Measurements from ENCODE around the gene SEMA4C.
A peak's percentile ranks its signal among the peaks of the same experiment; 100 is the strongest.

Gene SEMA4C

DNA sequence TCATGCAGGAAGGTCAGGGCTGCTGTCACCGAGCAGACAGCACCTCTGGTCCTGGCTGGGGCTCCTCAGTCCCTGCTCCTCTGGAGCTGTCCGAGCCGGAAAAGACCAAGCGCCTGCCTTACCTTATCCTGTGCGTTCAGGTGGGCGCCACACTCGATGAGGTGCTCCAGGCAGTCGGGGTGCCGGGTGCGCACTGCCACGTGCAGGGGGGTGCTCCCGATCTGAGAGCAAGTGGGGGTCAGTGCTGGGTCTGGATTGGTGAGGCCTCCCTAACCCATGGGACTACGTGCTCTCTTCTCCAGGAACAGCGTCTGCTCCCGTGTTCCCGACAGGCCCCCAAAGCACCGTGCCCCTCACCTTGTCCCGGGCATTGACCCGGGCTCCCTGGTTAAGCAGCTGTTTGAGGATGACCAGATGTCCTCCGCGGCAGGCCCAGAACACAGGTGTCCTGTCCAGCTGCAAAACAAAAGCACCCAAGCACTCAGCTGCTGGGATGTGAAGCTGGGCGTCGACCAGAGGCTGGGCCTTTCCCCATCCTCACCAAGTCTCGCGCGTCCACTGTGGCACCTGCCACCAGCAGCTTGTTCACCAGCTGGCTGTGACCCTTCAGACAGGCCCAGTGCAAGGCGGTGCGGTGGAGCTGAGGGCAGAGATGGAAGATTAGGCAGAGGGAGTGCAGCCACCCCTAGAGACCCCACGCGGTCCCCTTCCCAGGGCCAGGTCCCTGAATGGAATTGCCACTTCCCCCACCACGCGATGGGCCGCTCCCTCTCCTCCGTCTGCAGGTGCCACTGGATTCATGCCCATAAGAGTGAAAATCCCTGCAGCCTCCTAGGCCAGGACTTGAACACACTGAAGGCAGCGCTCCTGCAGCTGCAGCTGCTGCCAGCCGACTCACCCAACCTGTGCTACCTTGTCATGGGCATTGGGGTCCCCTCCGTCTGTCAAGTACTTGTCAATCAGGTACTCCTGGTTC, 29.7 kb downstream of the SEMA4C start:
- DNase-seq: no peak

DNA sequence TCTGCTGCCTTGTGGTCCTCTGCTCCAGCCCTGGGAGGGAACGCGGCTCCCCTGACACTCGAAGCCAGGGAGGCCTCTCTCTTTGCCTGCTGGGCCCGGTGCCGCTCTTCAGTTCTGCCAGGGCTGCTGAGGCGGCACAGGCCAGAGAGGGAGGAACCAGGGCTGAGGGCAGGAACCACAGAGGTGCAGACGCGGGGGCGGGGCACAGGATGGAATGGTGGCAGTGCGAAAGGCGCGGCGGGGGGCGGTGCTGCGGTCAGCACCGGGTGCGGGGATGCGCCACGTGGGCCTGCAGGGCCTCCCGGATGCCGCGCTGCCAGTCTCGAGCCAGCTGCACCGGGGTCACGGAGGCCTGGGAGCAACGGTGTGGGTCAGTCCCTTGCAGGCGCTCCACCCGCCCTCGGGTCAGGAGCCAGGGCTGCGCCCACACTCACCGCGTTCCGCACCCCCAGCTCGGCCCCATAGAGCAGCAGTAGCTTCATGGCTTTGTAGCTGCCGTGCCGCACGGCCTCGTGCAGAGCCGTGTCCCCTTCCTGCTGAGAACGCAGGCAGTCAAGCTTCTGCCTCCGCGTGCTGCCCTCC, 30.5 kb downstream of the SEMA4C start:
- peak; percentile 86 for DNase-seq

DNA sequence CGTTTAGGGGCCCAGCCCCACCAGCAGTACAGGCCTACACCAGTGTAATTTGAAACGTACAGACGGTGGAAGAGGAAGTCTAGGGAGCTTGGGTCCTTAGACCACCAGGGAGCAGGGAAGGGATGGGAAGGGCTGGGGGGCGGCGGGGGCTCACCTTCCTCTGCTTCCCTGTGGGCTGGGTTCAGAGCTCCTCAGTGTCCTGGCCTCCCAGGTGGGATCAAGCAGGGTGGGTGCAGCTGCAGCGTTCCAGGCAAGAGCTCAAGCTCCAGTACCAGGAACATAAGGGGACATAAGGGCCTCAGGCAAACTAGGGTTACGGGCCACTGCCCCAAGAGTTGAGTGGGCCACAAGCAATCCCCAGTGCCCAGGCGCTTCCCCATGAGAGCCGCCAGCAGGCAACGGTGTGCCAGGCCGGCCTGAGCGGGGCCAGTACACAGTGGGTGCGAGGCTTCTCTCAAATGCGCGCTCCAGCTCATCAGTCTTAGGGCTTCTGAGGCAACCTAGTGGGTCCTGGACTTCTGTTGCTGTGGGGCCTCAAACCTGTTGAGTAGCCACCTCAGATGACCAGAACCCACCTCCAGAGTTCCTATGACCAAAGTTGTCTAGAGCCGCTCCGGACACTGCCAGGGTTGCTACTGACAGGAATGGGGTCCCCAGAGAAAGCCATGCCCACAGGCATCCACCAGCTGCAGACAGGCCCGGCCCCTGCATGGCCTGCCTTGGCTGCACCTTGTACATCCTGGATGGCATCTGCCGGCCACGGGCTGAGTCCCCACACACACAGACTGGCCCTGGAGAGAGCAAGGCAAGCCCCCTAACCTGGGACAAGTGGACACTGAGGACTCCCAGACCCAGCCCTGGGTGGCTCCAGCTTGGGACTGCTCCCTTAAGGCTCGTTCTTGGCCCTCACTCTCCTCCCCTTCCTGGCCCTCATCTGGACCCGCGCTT, 31.3 kb downstream of the SEMA4C start:
- DNase-seq: no peak

DNA sequence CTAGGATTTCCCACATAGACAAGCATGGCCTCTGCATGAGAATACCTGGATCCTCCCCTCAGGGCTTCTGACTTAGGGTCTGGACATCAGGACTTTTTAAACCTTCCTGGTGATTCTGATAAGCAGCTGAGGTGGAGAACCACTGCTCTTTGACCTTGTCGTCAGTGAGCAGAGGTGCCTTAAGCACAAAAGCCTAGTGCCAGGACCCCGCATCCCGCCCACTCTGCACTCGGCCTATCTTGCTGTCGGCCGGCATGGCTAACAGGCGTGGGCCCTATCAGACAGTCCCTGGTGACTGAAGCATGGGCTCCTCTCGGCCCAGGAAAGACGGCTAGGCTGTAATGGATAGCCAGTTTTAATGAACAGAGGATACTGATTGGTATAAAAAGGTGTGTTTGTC, 32.3 kb downstream of the SEMA4C start:
- DNase-seq: no peak

DNA sequence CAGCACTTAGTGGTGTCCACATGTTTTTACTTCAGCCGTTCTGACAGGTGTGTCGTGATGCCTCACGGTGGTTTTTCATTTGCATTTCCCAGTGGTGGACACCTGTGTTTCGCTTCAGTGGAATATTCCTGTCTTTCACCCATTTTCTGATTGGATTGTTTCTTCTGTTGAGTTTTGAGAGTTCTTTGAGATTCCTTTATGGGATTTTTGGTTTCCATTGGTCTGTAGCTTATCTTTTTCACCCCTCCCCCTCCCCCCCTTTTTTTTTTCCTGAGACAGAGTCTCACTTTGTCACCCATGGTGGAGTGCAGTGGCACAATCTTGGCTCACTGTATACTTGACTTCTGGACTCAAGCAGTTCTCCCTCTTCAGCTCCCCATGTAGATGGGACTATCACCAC, 34.0 kb downstream of the SEMA4C start:
- no peak for DNase-seq

DNA sequence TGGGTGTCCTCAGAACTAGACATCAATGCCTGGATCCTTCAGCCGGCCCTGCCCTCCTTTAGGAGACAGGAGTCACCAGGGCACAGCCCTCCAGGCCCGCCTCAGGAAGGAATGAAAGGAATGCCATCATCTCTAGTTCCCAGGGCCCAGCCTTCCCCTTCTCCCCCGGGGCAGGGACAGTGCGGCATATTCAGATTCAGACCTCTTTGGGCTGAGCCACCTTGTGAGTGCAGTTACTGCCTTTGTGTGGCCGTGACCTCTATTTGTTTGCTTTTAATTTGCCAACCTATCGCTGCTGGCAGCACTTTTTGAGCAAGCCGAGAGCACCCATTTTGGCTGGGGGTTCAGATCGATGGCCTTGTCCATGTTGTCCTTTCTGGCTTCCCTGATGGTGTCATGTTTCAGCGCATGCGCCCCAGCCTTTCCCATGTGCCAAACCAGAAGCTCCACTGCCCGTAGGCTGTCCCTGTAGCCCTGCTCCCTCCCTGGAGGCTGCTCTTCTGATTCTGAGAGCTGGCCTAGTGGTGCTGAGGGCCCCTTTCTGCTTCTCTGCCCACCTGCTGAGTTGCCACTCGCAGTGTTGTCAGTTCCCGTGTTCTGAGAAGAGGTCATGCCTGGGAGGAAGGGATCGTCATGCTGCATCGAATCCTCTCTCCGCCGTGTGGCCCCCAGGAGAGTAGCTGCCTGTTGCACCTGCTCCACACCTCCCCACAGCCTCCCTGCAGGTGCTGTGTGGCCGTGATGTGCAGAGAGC, 36.9 kb downstream of the SEMA4C start:
- no peak for DNase-seq

DNA sequence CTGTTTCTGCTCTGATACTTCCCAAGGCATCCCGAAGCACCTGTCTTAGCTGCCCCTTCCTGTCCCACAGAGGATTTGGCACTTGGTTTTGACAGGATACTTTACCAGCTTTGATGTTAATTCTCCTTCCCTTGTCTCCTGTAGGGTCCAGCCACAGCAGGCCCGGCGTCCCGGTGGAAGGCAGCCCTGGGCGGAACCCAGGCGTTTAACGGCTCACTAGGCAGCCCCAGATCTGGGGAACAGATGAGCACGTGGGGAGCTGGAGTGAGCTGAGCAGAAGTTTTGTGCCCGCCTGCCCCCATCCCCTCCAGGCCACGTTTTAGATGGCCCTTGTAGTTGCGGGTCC, 37.5 kb downstream of the SEMA4C start:
- DNase-seq: no peak

DNA sequence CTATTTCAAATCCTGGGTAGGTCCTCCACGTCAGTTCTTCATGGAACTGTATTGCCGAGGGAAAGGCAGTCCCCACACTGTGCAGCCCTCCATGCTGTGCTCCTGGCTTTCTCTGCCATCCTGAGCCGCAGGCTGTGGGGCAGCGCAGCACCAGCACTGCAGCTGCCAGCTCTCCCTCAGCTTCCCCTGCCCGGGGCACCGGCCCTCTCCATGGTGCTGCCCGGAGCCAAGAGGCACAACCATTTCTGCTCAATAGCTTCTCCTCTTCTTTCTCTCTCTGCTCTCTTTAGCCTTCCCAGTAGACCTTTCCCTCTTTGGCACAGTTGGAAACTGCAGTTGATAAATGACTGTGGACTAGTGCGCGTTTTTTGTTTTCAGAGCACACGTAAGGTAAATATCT, 38.2 kb downstream of the SEMA4C start:
- no peak for DNase-seq

DNA sequence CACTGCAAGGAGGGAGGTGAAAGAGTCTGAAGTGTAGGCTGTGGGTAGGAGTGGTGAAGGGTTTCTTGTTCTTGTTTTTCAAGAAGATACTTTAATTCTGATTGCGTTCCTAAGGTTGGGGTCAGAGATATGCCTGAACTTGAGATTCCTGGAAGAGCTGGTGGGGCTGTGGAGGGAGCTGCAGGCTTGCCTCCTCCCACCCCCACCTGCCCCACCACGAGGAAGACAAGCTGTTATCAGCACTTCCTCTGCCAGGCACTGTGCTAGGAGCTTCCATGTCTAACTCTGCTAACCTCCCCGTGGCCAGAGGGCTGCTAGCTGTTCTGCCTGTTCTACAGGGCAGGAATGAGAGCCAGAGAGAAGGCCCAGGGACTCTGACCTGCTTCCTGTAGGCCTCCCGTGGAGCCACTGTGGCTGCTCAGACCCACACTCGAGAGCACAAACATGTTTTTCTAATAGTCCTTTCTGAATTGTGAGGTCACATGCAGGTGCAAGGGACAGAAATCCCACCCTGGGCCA, 39.8 kb downstream of the SEMA4C start:
- no peak for DNase-seq

DNA sequence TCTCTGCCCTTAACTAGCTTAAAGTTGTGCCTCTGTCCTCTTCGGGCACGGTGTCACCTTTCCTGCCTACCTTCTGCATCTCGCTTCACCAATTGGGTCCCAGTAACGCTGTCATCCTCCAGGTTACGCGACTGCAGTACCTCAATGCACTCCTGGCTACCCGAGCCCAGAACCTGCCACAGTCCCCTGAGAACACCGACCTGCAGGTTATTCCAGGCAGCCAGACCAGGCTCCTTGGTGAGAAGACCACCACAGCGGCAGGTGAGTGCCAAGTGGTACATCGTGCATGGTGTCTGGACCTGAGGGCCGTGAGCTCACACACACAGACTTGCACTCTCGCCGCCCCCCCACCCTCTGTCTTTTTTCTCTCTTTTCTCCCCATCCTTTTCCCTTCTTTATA, 41.0 kb downstream of the SEMA4C start:
- DNase-seq: no peak

DNA sequence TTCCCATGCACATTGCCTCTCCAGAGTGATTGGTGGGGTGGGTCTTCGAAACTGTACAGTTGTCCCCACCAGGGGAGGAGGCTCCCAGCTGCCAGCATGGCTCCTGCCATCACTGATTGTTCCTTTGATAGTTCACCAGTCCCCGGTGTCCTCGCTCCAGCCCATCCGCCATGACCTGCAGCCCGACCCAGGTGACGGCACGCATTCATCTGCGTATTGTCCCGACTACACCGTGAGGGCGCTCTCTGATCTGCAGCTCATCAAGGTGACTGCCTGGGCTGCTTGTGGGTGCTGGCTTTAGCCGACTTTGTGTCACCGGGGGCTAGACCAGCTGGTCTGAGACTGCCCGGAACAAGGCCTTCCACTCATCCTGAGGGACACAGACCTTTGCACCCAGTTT, 41.4 kb downstream of the SEMA4C start:
- no peak for DNase-seq

DNA sequence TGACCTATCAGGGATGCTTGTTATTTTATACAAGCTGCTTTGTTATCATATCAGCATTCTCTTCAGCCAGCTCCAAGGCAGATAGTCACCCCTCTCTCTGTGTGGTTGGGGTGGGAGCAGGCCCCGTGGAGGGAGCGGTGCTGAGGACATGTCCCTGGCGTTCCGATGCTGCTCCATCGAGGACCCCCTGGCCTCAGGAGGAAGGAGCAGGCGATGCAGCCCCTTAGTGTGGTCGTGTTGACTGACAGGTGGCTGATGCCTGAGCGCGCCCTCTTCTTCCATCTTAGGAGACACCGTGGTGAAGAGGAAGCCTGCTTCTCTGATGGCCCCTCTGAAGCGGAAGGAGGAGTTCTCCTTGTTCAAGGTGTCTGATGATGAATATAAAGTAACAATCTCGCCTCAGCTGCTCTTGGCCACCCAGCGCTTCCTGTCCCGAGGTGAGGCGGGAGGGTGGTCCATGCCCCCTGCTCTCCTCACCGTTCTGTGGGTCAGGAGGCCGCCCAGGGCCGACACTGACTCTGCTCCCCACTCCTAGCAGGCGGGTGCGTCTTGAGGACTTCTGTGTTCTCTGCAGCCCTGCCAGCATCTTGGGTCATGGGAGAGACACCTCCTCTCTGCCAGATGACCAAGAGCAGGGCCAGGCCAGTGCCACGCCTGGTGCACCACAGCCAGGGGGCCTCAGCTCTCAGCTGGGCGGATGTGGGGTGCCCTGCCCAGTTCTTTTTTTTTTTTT, 43.2 kb downstream of the SEMA4C start:
- DNase-seq: no peak

DNA sequence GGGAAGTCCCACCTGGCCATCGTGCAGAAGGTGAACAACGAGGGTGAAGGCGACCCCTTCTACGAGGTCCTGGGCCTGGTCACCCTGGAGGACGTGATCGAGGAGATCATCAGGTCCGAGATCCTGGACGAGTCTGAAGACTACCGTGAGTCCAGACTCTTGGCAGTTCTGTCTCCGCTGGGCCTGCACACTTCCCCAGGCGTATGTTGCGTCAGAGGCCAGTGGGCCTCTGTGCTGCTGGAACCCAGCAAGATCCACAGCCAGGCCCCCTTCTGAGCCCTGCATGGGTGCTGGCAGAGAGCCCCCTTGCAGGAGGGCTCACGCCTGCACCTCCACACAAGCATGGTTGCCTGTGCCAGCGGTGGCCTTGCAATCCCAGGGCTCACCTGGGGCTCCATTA, 44.8 kb downstream of the SEMA4C start:
- DNase-seq: no peak

DNA sequence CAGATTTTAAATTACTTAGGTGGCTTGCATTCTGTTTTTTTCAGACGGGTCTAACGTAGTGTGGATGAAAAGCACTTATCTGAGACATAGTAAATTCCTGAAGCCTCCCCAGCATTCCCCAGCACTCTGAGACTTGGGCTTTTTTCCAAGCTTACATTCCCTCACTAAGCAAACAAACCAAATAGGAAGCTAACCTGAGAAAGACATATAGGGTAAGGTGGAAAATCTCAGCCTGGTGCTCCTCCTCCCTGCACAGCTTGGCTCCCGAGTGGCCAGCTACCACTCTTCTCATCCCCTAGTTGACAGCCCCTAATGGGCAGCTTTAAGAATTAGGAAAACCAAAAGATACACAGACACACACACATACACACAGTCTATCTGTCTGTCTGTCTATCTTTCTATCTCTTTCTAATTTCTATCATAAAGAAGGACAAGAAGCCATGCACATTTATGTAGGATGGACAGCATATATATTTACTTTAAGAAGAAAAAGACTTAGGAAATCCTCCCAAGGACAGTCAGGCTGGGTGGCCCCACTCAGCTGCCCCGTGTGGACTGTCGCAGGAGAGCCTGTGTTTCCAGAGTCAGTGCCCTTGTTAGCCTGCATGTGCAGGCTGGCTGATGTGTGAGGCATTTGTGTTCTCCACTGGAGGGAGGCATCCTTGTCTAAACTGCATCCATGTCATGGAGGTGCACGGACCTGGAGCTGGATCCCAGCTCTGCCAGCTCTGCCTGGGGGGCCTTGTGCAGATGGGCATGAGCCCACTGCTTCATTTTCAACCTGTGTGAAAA, 45.6 kb downstream of the SEMA4C start:
- DNase-seq: no peak

DNA sequence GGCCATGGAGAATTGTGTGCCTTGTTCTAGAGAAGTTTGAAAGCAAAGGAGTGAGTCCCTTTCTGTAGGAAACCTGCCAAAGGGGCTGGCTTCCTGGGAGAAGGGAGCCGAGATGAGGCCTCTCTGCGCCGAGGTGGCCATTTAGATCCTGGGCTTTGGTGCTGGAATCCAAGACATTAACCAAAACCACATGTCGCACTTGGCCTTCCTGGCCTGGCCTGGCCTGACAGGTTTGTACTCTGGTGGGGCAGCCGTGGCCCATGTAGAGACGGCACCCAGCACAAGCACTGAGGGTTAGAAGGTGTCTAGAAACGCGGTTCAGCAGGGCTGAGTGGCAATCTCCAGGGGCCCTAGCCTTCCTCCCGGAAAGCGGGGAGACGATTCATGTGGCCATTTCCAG, 46.7 kb downstream of the SEMA4C start:
- no peak for DNase-seq

DNA sequence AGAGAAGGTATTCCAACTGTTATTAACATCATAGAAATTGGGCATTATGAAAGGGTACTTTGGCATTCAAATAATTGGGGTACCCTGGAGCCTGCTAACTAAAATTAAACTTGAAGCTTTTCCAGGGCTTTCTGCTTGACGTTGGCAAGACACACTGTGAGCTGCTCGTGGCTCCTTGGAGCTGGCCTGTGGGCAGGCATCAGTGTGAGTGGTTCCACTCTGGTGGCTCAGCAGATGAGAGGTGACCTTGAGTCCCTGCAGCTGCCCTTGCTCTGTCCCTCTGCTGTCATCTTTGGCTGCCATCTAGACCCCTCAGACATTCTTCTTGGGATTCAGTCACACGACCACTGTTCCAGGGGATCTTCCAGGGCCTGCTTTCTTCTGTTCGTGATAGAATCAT, 47.1 kb downstream of the SEMA4C start:
- DNase-seq: no peak

DNA sequence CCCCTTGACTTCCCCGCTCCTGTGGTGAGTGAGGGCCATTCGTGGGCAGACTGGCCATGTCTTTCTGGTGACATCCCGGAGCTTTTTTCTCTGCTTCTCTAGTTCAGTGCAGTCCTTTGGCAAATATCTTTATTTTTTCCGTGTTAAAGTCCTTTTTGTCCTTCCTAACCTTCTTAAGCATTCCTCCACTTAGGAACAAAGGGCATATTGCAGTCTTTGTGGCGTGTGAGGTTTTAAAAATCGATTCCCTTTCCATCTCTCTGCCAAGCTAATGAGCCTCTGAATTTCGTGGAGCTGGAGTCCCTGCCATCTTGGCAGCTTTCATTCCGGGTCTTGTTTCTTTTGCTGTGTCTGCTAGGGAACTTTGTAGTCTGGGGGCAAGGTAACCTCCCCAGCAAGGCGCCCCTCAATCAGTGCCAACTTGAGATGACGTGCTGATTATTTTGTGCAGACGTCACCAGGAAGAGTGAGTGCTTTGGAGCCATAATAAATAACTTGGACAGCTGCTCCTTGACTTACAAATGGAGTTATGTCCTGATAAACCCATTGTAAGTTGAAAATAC, 48.7 kb downstream of the SEMA4C start:
- DNase-seq: no peak

DNA sequence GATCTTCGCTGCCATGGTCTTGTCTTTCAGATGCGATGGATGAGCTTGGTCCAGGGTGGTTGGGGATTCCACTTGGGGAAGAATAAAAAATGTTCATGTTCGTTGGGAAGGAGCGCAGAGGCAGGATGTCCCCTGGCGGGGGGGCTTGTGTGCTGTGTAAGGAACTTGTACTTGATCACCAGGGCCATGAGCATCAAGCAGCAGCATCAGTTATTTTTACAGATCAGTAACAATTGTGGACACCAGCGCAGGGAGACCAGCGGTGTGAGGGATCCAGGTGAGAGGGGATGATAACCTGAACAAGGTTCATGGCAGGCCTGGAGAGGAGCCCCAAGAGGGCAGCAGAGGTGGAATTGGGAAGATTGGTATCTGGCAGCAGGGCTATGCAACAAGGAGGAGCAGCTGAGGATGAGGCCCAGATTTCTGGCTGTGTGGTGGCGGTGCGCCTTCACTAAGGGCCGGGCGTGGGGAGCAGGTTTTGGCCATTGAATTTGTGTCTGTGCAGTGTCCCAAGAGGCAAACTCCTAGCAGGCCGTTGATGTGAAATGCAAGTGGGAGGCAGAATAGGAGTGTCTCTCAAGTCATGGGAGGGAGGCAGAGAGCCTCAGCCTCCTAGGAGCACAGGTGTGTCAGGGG, 49.9 kb downstream of the SEMA4C start:
- no peak for DNase-seq

DNA sequence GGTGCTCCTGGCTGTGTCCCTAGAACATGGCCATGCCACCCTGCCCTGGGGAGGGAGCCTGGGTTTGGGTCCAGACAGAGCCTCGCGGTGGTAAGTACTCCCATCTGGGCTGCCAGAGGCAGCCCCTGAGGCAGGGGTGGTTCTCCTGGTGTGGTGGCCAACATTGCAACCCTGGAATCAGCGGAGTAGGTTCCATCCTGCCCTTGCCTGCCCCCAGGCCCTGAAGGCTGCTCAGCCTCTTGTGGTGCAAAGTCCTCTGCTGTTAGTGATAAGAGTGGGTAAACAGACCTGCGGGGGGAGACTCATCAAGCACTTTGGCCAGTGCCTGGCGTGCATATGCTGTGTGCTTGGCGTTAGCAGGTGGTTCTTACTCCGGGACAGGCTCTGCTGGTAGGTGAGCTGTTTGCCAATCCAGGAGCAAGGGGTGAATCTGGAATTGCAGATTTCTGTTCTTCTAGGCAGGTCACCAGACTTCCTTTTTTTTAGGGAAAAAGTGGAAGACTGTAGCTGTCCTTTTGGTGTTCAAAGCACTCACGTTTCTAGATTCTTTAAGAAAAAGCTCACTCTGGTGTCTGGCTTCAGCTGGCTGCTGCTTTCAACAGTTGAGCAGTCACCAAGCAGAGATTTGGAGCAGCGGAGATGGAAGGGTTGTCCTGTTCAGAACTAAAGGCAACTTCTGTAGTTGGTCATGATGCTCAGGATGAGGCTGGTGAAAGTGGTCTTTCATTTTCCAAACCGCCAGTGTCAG, 50.6 kb downstream of the SEMA4C start:
- DNase-seq: no peak

Data from central memory CD4-positive, alpha-beta T cell (primary cell).